ENCODE measurements around the gene SLC6A9. TPM values are rescaled to one million over a fixed set of nuclear protein-coding genes. Genes with fewer than 3 reads are reported as not detected.

The SLC6A9 gene
- total RNA-seq, 1 experiment from 2014 or later, result 30.1 TPM

- Histone ChIP-seq H2BK15ac (ENCODE audit: low read depth, low read length) (no peak overlapping the region), H3K9ac (ENCODE audit: extremely low read depth, insufficient read length, low read length) (no peak overlapping the region), H3K9me3 (ENCODE audit: control insufficient read depth, low read depth, low read length) (no peaks in the 10 kb centered on the region), H3K27ac (ENCODE audit: insufficient read length, low read depth, low read length) (no peak overlapping the region), H3K23ac (ENCODE audit: insufficient read length, low read depth, low read length) (no peak overlapping the region), H2AK5ac (ENCODE audit: insufficient read length, low read length) (no peak overlapping the region), H3K23me2 (ENCODE audit: insufficient read length, low read depth, low read length, poor library complexity, severe bottlenecking) (no peaks in the 10 kb centered on the region), H3K79me1 (ENCODE audit: insufficient read depth, low read depth, low read length, poor library complexity, severe bottlenecking) (no peaks in the 10 kb centered on the region), H3K4me2 (ENCODE audit: insufficient read depth, insufficient read length, low read length) (no peak overlapping the region), H2BK20ac (ENCODE audit: low read depth, low read length, poor library complexity, severe bottlenecking) (no peak overlapping the region), H4K5ac (ENCODE audit: insufficient read length, low read depth, low read length) (no peak overlapping the region), H4K8ac (replicated peaks; ENCODE audit: insufficient read length, low read depth, low read length) (no peak overlapping the region), H3K18ac (ENCODE audit: insufficient read length, low read depth, low read length) (no peak overlapping the region), H3K14ac (ENCODE audit: insufficient read depth, low read length) (no peak overlapping the region), H3K4ac (ENCODE audit: low read depth, low read length) (no peak overlapping the region), H3T11ph (ENCODE audit: low read length) (no peak overlapping the region), H3K56ac (ENCODE audit: insufficient read length, low read depth, low read length) (no peak overlapping the region), H4K20me1 (ENCODE audit: control insufficient read depth, insufficient read depth, insufficient read length) (no peaks in the 10 kb centered on the region), H3K4me1 (ENCODE audit: insufficient read depth, low read length) (peaks cover 3% of the 10 kb centered on the region; the same call in 1 of the 2 replicates), H2AFZ (ENCODE audit: low read length) (no peak overlapping the region), H2BK12ac (ENCODE audit: insufficient read length, low read depth, low read length) (no peak overlapping the region), H3K79me2 (ENCODE audit: insufficient read depth, low read length) (no peaks in the 10 kb centered on the region), H2BK5ac (ENCODE audit: insufficient read length, low read length) (no peak overlapping the region), H4K91ac (ENCODE audit: insufficient read length, low read depth, low read length) (no peak overlapping the region), H2BK120ac (ENCODE audit: low read depth, low read length, poor library complexity, severe bottlenecking) (no peak overlapping the region), H3K27me3 (ENCODE audit: insufficient read depth, low read length) (no peaks in the 10 kb centered on the region)
- peaks cover 8 to 10% of the 10 kb centered on the region in 2 experiments for H3K4me1 Mint-ChIP-seq
- no CpG with 5 or more reads among the region's 2 CpGs for WGBS (ENCODE audit: extremely low coverage, insufficient read length, low lambda C conversion rate)
- H3K36me3 Mint-ChIP-seq (ENCODE audit: insufficient read depth in 1 of 3, low read depth in 3 of 3), result no peaks in the 10 kb centered on the region; a peak in 1 of 7 replicates
- TF ChIP-seq, protein P1, sequence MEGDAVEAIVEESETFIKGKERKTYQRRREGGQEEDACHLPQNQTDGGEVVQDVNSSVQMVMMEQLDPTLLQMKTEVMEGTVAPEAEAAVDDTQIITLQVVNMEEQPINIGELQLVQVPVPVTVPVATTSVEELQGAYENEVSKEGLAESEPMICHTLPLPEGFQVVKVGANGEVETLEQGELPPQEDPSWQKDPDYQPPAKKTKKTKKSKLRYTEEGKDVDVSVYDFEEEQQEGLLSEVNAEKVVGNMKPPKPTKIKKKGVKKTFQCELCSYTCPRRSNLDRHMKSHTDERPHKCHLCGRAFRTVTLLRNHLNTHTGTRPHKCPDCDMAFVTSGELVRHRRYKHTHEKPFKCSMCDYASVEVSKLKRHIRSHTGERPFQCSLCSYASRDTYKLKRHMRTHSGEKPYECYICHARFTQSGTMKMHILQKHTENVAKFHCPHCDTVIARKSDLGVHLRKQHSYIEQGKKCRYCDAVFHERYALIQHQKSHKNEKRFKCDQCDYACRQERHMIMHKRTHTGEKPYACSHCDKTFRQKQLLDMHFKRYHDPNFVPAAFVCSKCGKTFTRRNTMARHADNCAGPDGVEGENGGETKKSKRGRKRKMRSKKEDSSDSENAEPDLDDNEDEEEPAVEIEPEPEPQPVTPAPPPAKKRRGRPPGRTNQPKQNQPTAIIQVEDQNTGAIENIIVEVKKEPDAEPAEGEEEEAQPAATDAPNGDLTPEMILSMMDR (conservative IDR thresholded peaks at IDR 0.05), result no peak
- H3K27me3 Mint-ChIP-seq (ENCODE audit: low read depth), result peaks cover 4% of the 10 kb centered on the region
- no peak overlapping the region for H3K27ac Mint-ChIP-seq
- no peak overlapping the region for H3K4me3 Mint-ChIP-seq
- no peak for DNase-seq
- no peaks in the 10 kb centered on the region; a peak in 1 of 5 replicates for H3K9me3 Mint-ChIP-seq
These were observed 46.8 kb upstream of the SLC6A9 start for GRCh38 chr1:44078104-44078503.

Measured in H9 (cell line).